ENCODE results near the gene SMPD3.

The SMPD3 gene

DNA sequence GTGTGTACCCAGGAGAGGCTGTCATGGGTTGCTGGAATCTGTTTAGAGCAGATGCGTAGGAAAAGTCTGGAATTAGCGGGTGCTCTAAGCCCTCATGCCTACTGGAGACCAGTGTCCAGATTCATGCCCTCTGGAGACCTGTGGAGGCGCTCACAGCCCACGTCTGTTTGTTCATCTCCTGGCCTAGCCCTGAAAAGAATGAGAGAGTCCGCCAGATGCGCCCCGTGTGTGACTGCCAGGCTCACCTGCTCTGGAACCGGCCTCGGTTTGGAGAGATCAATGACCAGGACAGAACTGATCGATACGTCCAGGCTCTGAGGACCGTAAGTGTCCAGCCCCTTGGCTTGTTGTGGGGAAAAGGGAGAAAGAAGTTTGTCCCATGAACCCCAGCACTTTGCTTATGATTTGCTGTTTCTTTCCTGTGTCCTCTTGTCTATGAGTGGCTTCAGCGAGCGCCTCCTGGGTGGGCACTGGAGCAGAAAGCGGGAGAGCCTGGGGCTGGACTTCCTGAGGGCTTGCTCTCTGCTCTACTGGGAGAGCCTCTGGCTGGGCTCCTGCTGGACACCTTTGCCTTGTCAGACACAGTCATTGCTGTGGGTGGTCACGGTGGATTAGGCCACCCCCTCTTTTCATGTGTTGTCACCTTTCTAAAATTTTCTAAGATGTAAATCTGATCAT, 102.2 kb downstream of the SMPD3 start:
- no peaks in the 10 kb centered on the region for H3K27me3 Mint-ChIP-seq (ENCODE audit: low read depth)
- peaks cover 54% of the 10 kb centered on the region for H3K36me3 Mint-ChIP-seq (ENCODE audit: low read depth)
- DNase-seq (ENCODE audit: low spot score), result no peak
- H3K4me1 Mint-ChIP-seq (ENCODE audit: low read depth), result peaks cover 5% of the 10 kb centered on the region
- no peaks in the 10 kb centered on the region for H3K9me3 Mint-ChIP-seq
- H3K4me3 Mint-ChIP-seq, result no peak overlapping the region
- no peak overlapping the region for H3K27ac Mint-ChIP-seq

DNA sequence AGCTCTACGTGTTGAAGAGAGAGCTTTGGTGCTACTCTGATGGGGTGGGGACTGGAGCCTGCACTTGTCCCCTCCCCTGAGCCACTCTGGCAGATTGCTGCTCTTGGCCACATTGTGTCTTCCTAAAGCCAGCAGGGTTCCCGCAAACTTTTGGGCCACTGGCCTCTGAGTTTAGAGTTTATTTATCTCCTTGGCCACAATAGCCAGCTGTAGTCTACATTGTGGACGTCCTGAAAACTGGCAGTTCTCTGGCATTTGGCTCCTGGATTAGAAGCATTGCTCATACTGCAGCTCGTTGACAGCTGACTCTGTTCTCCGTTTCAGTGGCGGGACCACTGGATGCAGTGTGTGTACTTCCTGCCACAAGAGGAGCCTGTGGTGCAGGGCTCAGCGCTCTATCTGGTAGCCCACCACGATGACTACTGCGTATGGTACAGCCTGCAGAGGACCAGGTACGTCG, 102.9 kb downstream of the SMPD3 start:
- H3K27ac Mint-ChIP-seq, result no peak overlapping the region
- H3K4me3 Mint-ChIP-seq, result no peak overlapping the region
- no peak for DNase-seq (ENCODE audit: low spot score)

DNA sequence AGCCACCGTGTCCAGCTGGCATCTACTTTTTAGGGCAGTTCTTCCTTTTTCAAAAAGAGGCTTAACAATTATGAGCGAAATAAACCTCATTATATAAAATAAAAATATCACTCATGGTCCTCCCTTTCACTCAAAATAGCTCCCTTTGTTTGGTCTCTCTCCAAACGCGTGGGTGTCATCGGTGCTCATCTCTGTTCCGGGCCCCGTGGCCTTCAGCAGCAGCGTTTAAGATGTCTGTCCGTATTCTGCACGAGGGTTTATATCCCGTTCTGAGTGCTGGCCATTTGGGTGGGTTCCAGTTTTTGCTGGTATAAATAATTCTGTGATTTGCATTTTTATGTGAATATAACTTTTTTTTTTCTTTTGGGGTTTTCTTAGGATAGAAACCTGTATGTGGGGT, 104.1 kb downstream of the SMPD3 start:
- Mint-ChIP-seq H3K27ac (no peak overlapping the region), H3K4me1 (ENCODE audit: low read depth) (peaks cover 5% of the 10 kb centered on the region), H3K4me3 (no peak overlapping the region), H3K36me3 (ENCODE audit: low read depth) (peaks cover 67% of the 10 kb centered on the region), H3K9me3 (no peaks in the 10 kb centered on the region), H3K27me3 (ENCODE audit: low read depth) (no peaks in the 10 kb centered on the region)
- no peak for DNase-seq (ENCODE audit: low spot score)

More for the DNA sequence above, 102.9 kb downstream of the SMPD3 start:
- Mint-ChIP-seq H3K36me3 (ENCODE audit: low read depth) (peaks cover 59% of the 10 kb centered on the region), H3K27me3 (ENCODE audit: low read depth) (no peaks in the 10 kb centered on the region), H3K9me3 (no peaks in the 10 kb centered on the region), H3K4me1 (ENCODE audit: low read depth) (peaks cover 5% of the 10 kb centered on the region)

DNA sequence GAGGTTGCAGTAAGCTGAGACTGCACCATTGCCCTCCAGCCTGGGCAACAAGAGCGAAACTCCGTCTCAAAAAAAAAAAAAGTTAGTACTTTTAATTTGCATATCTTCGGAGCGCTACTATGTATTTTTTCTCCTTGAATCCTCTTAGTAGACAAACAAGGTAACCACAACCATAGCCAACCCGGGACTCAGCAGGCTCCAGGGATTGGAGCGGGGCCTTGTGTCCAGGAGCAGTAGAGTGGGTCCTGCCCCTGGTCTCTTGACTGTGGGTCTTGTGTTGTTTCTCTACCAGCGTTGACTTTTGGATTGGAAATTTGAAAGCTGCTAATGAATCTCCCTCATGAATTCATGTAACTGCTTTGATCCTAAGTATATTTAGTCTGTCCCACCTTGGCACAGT, 105.2 kb downstream of the SMPD3 start:
- Mint-ChIP-seq H3K4me3 (no peak overlapping the region), H3K27ac (no peak overlapping the region), H3K27me3 (ENCODE audit: low read depth) (no peaks in the 10 kb centered on the region), H3K36me3 (ENCODE audit: low read depth) (peaks cover 64% of the 10 kb centered on the region), H3K4me1 (ENCODE audit: low read depth) (peaks cover 5% of the 10 kb centered on the region), H3K9me3 (no peaks in the 10 kb centered on the region)
- no peak for DNase-seq (ENCODE audit: low spot score)

DNA sequence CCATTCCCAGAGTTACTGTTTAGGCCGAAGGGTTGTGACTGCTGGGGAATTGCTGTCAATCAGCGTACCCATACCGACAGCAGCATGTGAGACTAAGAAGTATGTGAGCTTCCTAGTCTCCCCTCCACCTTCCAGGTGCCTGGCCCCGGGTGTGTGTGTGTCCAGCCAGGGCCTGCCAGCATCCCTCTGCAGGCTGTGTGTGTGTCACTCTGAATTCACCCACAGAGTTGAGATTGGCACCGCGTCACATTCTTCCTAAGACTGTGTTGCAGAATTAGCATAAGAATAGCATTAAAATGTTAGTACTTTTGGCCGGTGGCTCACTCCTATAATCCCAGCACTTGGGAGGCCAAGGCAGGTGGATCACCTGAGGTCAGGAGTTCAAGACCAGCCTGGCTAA, 105.7 kb downstream of the SMPD3 start:
- H3K36me3 Mint-ChIP-seq (ENCODE audit: low read depth), result peaks cover 64% of the 10 kb centered on the region
- peaks cover 3% of the 10 kb centered on the region for H3K4me1 Mint-ChIP-seq (ENCODE audit: low read depth)
- no peak overlapping the region for H3K27ac Mint-ChIP-seq
- H3K9me3 Mint-ChIP-seq, result no peaks in the 10 kb centered on the region
- H3K27me3 Mint-ChIP-seq (ENCODE audit: low read depth), result no peaks in the 10 kb centered on the region
- no peak for DNase-seq (ENCODE audit: low spot score)
- H3K4me3 Mint-ChIP-seq, result no peak overlapping the region

DNA sequence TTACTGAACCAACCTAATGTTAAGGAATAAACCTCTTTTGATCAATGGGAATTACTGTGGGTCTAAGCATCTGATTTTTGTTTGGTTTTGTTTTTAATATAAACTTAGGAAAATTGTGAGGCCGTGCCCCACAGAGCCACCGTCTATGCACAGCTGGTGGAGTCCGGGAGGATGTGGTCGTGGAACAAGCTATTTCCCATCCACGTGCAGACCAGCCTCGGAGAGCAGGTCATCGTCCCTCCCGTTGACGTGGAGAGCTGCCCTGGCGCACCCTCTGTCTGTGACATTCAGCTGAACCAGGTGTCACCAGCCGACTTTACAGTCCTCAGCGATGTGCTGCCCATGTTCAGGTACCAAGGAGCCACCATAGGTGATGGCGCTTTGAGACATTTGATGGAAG, 109.1 kb downstream of the SMPD3 start:
- Mint-ChIP-seq H3K9me3 (no peaks in the 10 kb centered on the region), H3K27ac (no peak overlapping the region), H3K27me3 (ENCODE audit: low read depth) (no peaks in the 10 kb centered on the region), H3K4me3 (no peak overlapping the region), H3K4me1 (ENCODE audit: low read depth) (no peaks in the 10 kb centered on the region), H3K36me3 (ENCODE audit: low read depth) (peaks cover 58% of the 10 kb centered on the region)
- DNase-seq (ENCODE audit: low spot score), result no peak

DNA sequence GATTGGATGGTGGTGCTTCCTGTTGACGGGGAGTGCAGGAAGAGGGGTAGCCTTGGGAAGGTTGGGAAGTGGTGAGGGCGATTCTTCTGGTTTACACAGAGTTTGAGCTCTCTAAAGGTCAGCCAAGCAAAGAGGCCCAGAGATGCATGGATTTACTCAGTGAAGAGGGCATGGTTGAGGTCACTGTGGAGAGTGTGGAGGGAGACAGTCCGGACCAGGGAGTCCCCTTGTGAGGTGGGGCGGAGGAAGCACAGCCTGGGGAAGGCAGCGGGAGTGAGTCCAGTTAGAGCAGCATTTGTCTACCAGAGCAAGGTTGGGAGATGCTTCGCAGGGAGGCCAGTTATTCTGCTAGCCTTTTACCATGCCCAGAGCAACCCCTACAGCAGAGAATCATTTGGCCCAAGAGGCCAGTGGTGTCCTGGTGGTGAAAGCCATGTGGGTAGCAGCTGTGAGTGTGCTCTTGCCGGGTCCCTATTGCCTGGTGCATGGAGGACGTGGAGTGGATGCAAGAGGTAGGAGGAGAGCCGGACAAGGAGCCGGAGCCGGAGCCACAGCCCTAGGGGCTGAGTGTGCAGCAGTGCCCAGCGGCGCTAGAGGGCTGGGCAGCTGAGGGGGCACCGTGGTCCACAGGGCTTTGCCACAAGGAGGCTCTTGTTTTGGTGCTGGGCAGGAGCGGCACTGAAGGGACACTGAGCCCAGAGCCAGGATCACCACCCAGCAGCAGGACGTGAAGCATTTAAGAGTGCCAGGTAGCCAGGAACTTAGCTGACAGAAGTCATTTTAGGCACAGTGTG, 109.8 kb downstream of the SMPD3 start:
- Mint-ChIP-seq H3K9me3 (no peaks in the 10 kb centered on the region), H3K27me3 (ENCODE audit: low read depth) (no peaks in the 10 kb centered on the region), H3K4me3 (no peak overlapping the region), H3K36me3 (ENCODE audit: low read depth) (peaks cover 61% of the 10 kb centered on the region), H3K27ac (no peak overlapping the region), H3K4me1 (ENCODE audit: low read depth) (no peaks in the 10 kb centered on the region)
- no peak for DNase-seq (ENCODE audit: low spot score)

DNA sequence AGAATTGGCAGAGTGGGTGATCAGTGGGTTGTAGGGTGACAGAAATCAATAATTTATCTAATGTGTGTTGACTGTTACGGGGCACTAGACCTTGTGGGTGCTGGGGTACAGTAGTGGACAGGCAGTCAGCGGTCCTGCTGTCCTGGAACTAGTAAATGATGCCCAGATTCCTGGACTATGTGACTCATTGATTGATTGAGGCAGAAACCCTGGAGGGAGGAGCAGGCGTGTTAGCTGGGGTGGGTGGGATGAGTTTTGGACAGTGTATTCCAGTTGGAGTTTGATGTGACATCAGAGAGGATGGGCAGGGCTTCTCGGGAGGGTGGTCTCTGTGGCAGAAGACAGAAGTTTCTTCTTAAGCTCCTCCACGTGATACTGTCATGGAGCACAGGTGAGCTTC, 113.1 kb downstream of the SMPD3 start:
- H3K27ac Mint-ChIP-seq, result no peak overlapping the region
- H3K36me3 Mint-ChIP-seq (ENCODE audit: low read depth), result peaks cover 59% of the 10 kb centered on the region
- H3K4me3 Mint-ChIP-seq, result no peak overlapping the region
- H3K4me1 Mint-ChIP-seq (ENCODE audit: low read depth), result peaks cover 13% of the 10 kb centered on the region
- no peaks in the 10 kb centered on the region for H3K27me3 Mint-ChIP-seq (ENCODE audit: low read depth)
- no peak for DNase-seq (ENCODE audit: low spot score)
- H3K9me3 Mint-ChIP-seq, result no peaks in the 10 kb centered on the region

DNA sequence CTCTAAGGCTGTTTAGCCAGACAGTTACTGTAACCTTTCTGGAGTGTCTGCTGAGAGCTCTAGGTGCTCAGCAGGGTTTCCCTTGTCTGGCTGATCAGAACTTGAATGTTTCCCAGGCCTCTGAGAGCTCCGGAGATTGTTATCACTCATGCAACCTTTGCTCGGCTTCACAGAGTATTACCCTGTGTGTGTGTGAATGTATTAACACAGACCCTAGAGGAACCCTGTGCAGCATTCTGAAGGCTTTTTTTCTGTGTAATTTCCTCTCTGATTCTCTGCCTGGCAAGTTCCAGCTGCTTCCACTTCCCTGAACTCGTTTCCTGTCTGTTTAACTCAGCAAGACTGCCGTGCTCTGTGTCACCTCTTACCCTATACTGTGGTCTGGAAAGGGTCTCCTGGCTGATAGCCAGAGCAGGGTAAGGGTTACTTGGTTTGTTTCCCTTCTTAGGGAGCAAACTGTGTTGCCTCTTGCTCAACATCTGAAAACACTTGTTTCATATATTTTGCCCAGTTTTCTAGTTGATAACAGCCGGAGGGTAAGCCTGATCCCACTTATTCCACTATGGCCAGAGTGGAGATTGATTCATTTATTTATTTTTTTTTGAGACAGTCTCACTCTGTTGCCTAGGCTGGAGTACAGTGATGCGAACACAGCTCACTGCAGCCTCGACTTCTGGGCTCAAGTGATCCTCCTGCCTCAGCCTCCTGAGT, 115.7 kb downstream of the SMPD3 start:
- DNase-seq (ENCODE audit: low spot score), result peak; percentile 9
- peaks cover 48% of the 10 kb centered on the region for H3K36me3 Mint-ChIP-seq (ENCODE audit: low read depth)
- H3K9me3 Mint-ChIP-seq, result no peaks in the 10 kb centered on the region
- peak overlapping the region; percentile 88 for H3K27ac Mint-ChIP-seq
- H3K4me3 Mint-ChIP-seq, result peak overlapping the region; percentile 70
- H3K4me1 Mint-ChIP-seq (ENCODE audit: low read depth), result peaks cover 17% of the 10 kb centered on the region
- no peaks in the 10 kb centered on the region for H3K27me3 Mint-ChIP-seq (ENCODE audit: low read depth)

DNA sequence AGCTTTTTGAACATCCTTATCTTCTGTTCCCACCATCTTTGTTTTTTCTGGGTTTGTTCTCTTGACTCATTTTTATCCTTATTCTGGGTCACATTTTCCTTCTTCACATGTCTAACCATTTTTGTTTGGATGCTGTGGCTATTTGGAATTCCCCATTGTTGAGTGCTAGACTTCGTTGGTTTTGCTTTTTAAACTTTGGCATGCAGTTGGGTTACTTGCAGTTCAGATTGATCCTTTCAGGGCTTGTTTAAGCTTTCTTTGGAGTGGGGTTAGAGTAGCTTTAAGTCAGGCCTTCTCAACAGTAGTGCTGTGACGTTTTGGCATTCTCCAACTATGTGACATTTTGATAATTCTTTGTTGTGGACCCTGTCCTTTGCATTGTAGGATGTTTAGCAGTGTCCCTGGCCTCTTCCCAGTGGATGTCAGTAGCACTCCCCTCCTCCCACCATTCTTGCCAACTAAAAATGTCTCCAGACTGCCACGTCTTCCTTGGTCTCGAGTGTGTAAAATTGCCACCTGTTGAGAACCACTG, 116.4 kb downstream of the SMPD3 start:
- H3K4me3 Mint-ChIP-seq, result peak overlapping the region; percentile 70
- H3K36me3 Mint-ChIP-seq (ENCODE audit: low read depth), result peaks cover 47% of the 10 kb centered on the region
- H3K4me1 Mint-ChIP-seq (ENCODE audit: low read depth), result peaks cover 20% of the 10 kb centered on the region
- no peaks in the 10 kb centered on the region for H3K27me3 Mint-ChIP-seq (ENCODE audit: low read depth)
- H3K9me3 Mint-ChIP-seq, result no peaks in the 10 kb centered on the region
- no peak for DNase-seq (ENCODE audit: low spot score)
- peak overlapping the region; percentile 88 for H3K27ac Mint-ChIP-seq

DNA sequence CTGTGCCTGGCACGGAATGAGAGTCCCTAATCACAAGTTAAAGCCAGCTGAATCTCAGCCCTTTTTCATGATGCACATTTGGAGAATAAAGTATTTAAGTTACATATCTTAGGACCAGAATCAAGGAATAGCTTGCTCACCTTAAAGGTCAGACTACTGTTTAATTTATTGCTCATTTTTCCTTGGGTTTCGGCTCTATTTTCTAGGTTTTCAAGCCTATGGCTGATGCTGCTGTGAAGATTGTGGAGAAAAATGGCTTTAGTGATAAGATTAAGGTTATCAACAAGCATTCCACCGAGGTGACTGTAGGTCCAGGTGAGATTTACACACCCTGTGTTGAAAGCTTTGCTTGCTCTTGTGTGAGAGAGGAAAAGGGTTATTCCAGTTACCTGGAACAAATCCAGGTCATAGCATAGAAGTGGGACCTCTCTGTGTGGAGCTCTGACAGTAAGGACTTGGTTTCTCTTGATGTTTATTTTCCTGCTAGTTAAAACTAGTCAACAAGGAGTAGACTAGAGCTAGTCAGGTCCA, 119.4 kb downstream of the SMPD3 start:
- H3K4me3 Mint-ChIP-seq, result no peak overlapping the region
- H3K36me3 Mint-ChIP-seq (ENCODE audit: low read depth), result peaks cover 38% of the 10 kb centered on the region
- no peak overlapping the region for H3K27ac Mint-ChIP-seq
- no peak for DNase-seq (ENCODE audit: low spot score)
- peaks cover 20% of the 10 kb centered on the region for H3K4me1 Mint-ChIP-seq (ENCODE audit: low read depth)
- no peaks in the 10 kb centered on the region for H3K9me3 Mint-ChIP-seq
- no peaks in the 10 kb centered on the region for H3K27me3 Mint-ChIP-seq (ENCODE audit: low read depth)

DNA sequence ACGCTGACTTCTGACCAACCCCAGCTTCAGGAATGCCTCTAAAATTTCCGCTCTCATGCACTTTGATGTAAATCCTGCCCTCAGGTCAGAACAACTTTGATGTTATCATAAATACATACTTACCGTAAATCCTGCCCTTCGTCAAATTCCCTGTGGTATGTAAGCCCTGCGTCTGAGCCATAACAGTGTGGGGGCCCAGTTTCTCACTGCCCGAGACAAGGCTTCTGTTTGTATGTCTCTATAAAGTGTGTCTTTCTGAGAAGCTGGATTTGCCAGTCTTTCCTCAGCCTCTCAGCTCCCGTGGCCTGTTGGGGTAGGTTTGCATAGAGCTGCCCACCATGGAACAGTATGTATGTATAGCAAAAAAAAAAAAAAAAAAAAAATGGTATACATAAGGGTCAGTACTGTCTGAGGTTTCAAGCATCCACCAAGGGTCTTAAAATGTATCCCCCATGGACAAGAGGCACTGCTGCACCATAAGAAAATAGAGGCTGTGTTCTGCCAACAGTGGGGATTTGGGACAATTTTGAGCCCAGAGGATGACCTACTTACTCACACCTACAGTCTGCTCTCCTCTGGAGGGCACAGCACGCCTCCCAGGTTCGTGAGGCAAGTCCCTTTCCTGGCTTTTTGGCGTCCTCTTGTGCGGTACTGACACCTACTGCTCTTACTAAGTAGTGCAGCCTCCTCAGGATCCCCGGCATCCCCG, 120.0 kb downstream of the SMPD3 start:
- peaks cover 20% of the 10 kb centered on the region for H3K4me1 Mint-ChIP-seq (ENCODE audit: low read depth)
- H3K27ac Mint-ChIP-seq, result no peak overlapping the region

DNA sequence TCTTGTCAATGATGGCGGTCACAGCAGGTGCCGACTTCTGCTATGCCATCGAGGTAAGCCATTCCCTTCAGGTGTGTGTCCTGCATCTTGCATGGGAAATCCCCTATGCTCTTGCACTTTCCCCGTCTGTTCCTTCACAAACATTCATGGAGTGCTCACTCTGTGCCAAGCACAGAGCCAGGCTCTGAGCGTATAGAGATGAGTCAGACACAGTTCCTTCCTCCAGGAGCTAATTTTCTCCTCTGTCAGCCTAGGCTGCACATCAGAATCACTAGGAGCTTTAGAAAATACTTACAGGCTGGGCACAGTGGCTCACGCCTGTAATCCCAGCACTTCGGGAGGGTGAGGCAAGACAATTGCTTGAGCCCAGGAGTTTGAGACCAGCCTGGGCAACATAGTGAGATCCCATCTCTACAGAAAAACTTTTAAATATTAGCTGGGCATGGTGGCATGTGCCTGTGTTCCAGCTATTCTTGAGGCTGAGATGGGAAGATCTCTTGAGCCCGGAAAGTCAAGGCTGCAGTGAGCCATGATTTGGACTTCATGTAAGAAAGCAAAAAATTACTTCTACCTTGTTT, 123.4 kb downstream of the SMPD3 start:
- DNase-seq (ENCODE audit: low spot score), result no peak
- no peaks in the 10 kb centered on the region for H3K27me3 Mint-ChIP-seq (ENCODE audit: low read depth)
- H3K27ac Mint-ChIP-seq, result no peak overlapping the region

More for the DNA sequence above, 120.0 kb downstream of the SMPD3 start:
- DNase-seq (ENCODE audit: low spot score), result peak; percentile 73
- H3K4me3 Mint-ChIP-seq, result no peak overlapping the region
- no peaks in the 10 kb centered on the region for H3K9me3 Mint-ChIP-seq
- H3K27me3 Mint-ChIP-seq (ENCODE audit: low read depth), result no peaks in the 10 kb centered on the region
- H3K36me3 Mint-ChIP-seq (ENCODE audit: low read depth), result peaks cover 42% of the 10 kb centered on the region

More for the DNA sequence above, 123.4 kb downstream of the SMPD3 start:
- H3K4me1 Mint-ChIP-seq (ENCODE audit: low read depth), result peaks cover 10% of the 10 kb centered on the region
- H3K36me3 Mint-ChIP-seq (ENCODE audit: low read depth), result peaks cover 33% of the 10 kb centered on the region
- no peak overlapping the region for H3K4me3 Mint-ChIP-seq
- H3K9me3 Mint-ChIP-seq, result no peaks in the 10 kb centered on the region

All from T-helper 2 cell treated with Interferon-gamma antibody and Interleukin-4, amounts not matched to agents 5 μg/mL and 100 μg/mL, for 36 hours (primary cell).